Activated CD8-positive, alpha-beta T cell treated with anti-CD3 and anti-CD28 coated beads for 36 hours (primary cell): ENCODE data around the gene NT5DC1. TPM values are rescaled to one million over a fixed set of nuclear protein-coding genes. Genes with fewer than 3 reads are reported as not detected.

ENCODE experiments used
- ATAC-seq: fragments of 200-7000 bp; cut with Tn5 transposase; one replicate; pipeline ENCODE4 v1.10.0; 2021; ENCODE audit warnings: mild to moderate bottlenecking, moderate library complexity
- CTCF ChIA-PET: fragments of 350-600 bp; sonication (Branson Sonifier 250); formaldehyde crosslinking; loops from one replicate; lab custom pipeline; 2021; ENCODE audit warnings: antibody characterized with exemption; lab: Charles Lee
- POLR2A ChIA-PET: fragments of 350-600 bp; sonication (Branson Sonifier 250); formaldehyde crosslinking; loops from one replicate; lab custom pipeline; 2021; ENCODE audit warnings: antibody characterized with exemption; lab: Charles Lee
- DNase-seq: peaks from one replicate; pipeline ENCODE4 v3.0.0-alpha.2; 2020
- H3K27ac Mint-ChIP-seq: one replicate; pipeline ENCODE4 v1.8.0; 2021; ENCODE audit warnings: mild to moderate bottlenecking, mixed read lengths
- H3K27me3 Mint-ChIP-seq: one replicate; pipeline ENCODE4 v1.8.0; 2021; ENCODE audit warnings: mixed read lengths
- H3K36me3 Mint-ChIP-seq: one replicate; pipeline ENCODE4 v1.8.0; 2021; ENCODE audit warnings: low read depth, mixed read lengths
- H3K4me1 Mint-ChIP-seq: one replicate; pipeline ENCODE4 v1.8.0; 2021; ENCODE audit warnings: low read depth, mixed read lengths
- H3K4me3 Mint-ChIP-seq: one replicate; pipeline ENCODE4 v1.8.0; 2021; ENCODE audit warnings: mild to moderate bottlenecking, moderate library complexity, mixed read lengths
- H3K9me3 Mint-ChIP-seq: one replicate; pipeline ENCODE4 v1.8.0; 2021; ENCODE audit warnings: mixed read lengths
- intact Hi-C: fragments of 100-400 bp; cut with micrococcal nuclease; formaldehyde crosslinking; loops from one replicate; pipeline ENCODE4 v1.10.0; 2022
- total RNA-seq, 2 experiments: library from RNA; stranded (reverse); gene quantifications; one replicate each; pipeline ENCODE4 v1.2.3, GENCODE V29; 2021
- TF ChIP-seq, protein P1 (sequence below): fragments of 200-600 bp; IDR thresholded peaks from one replicate; pipeline ENCODE4 v1.8.0; 2022; ENCODE audit warnings: antibody characterized with exemption, mild to moderate bottlenecking

The NT5DC1 gene
- total RNA-seq, 2 experiments from 2014 or later = 47.8 to 53.3 TPM

DNA sequence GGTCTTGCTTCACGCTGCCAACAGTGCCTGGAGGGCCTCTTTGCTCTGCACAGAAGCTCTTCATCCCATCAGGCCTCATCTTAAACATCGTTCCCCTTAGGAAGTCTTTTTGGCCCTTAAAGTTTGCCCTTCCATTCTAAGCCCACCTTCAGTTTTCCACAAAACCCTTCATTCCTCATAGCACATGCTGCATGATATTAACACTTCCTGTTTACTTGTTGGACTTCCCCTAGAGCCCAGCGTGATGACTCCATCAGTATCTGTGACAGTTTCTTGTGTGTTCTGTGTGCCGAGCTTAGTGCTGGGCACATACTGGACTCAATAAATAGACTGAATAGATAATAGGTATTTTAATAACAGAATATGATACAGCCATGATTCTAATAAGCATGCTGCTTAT, 2.2 kb downstream of the NT5DC1 start:
- peak overlapping the region; percentile 70 for H3K27ac Mint-ChIP-seq
- ChIA-PET CTCF (interaction anchor here (1.4 to 4.0 kb wide), 3 partner anchors 10 to 91 kb away, joined by 3 to 33 read pairs (median 4); no protein-coding TSS in a partner anchor), POLR2A (interaction anchor here (3.0 kb wide), 1 partner anchor 10 kb away, joined by 6 read pairs; no protein-coding TSS in a partner anchor)
- H3K4me1 Mint-ChIP-seq = peaks cover 51% of the 10 kb centered on the region
- H3K36me3 Mint-ChIP-seq = peaks cover 18% of the 10 kb centered on the region
- intact Hi-C loops = no loop called here
- ATAC-seq (no peak), DNase-seq (peak; percentile 6)
- H3K9me3 Mint-ChIP-seq = no peaks in the 10 kb centered on the region
- H3K4me3 Mint-ChIP-seq = peak overlapping the region; percentile 31
- H3K27me3 Mint-ChIP-seq = no peaks in the 10 kb centered on the region
- TF ChIP-seq, protein P1, sequence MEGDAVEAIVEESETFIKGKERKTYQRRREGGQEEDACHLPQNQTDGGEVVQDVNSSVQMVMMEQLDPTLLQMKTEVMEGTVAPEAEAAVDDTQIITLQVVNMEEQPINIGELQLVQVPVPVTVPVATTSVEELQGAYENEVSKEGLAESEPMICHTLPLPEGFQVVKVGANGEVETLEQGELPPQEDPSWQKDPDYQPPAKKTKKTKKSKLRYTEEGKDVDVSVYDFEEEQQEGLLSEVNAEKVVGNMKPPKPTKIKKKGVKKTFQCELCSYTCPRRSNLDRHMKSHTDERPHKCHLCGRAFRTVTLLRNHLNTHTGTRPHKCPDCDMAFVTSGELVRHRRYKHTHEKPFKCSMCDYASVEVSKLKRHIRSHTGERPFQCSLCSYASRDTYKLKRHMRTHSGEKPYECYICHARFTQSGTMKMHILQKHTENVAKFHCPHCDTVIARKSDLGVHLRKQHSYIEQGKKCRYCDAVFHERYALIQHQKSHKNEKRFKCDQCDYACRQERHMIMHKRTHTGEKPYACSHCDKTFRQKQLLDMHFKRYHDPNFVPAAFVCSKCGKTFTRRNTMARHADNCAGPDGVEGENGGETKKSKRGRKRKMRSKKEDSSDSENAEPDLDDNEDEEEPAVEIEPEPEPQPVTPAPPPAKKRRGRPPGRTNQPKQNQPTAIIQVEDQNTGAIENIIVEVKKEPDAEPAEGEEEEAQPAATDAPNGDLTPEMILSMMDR = no peak

DNA sequence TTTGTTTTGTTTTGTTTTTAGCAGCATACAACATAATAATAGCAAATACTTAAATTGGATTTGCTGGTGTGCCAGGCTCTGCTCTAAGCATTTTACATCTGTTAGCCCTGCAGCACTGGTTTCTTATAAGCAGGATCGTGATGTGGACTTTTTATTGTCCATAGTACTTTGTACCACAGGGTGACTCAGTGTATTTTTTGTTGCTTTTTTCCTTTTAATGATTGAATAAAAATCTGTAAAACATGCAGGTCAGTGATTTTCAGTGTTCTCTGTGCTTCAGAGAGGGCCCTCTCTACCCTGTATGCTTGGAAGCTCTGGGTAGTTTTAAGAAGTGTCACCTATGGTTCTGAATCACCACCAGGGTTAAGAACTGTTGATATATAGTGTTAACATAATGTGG, 4.0 kb downstream of the NT5DC1 start:
- ChIA-PET POLR2A (no interaction called here), CTCF (no interaction called here)
- H3K27ac Mint-ChIP-seq = no peak overlapping the region
- ATAC-seq (no peak), DNase-seq (no peak)
- intact Hi-C loops = no loop called here
- H3K4me1 Mint-ChIP-seq = peaks cover 47% of the 10 kb centered on the region
- no peaks in the 10 kb centered on the region for H3K27me3 Mint-ChIP-seq
- peaks cover 25% of the 10 kb centered on the region for H3K36me3 Mint-ChIP-seq
- no peak overlapping the region for H3K4me3 Mint-ChIP-seq
- TF ChIP-seq, protein P1 = no peak
- H3K9me3 Mint-ChIP-seq = no peaks in the 10 kb centered on the region

DNA sequence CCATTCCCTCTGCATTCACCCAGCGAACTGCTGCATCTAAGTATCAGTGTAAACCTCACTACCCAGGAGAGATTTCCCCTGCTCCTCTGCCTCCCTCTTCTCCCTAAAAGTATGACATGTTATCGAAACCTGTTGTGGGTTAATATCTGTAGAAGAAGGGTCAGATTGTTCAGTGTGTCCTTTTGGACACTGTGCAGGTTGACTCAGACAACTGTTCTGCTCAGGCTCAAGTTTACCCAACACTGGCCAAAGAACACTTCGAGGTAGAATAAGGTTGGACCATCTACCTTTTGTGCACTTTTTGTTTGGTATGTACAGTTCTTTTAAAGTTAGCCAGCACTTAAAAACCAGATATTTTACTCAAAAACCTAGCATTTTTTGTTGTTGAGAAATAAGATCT, 4.6 kb downstream of the NT5DC1 start:
- Mint-ChIP-seq H3K27ac (no peak overlapping the region), H3K36me3 (peaks cover 27% of the 10 kb centered on the region), H3K27me3 (no peaks in the 10 kb centered on the region), H3K4me3 (no peak overlapping the region), H3K9me3 (no peaks in the 10 kb centered on the region), H3K4me1 (peaks cover 46% of the 10 kb centered on the region)
- DNase-seq (no peak), ATAC-seq (no peak)
- ChIA-PET POLR2A (no interaction called here), CTCF (interaction anchor here (0.6 kb wide), 1 partner anchor 348 kb away, joined by 3 read pairs; no protein-coding TSS in a partner anchor)
- TF ChIP-seq, protein P1 = no peak
- intact Hi-C loops = no loop called here

DNA sequence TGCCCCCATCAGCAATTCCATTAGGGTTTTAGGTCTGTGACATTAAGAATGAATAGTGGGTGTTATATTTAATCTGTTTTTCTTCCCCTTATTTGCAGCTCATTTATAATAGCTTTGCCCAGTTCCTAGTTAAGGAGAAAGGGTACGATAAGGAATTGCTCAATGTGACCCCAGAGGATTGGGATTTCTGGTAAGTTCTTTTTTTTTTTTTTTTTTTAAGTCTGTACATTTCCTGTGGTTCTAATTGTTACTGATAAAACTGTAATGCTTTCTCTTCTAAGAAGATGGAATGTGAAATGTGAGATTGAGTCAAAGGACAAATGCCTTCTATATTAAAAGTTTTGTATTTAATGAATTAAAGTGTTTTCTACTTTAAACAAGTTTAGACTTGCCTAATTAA, 5.5 kb downstream of the NT5DC1 start:
- Mint-ChIP-seq H3K4me1 (peaks cover 46% of the 10 kb centered on the region), H3K27me3 (no peaks in the 10 kb centered on the region), H3K9me3 (no peaks in the 10 kb centered on the region), H3K4me3 (no peak overlapping the region), H3K36me3 (peaks cover 32% of the 10 kb centered on the region), H3K27ac (no peak overlapping the region)
- ChIA-PET CTCF (interaction anchor here (1.0 to 2.1 kb wide), 2 partner anchors 9 to 95 kb away, joined by 3 to 6 read pairs; no protein-coding TSS in a partner anchor), POLR2A (no interaction called here)
- TF ChIP-seq, protein P1 = no peak
- DNase-seq (no peak), ATAC-seq (no peak)
- intact Hi-C loops = no loop called here

DNA sequence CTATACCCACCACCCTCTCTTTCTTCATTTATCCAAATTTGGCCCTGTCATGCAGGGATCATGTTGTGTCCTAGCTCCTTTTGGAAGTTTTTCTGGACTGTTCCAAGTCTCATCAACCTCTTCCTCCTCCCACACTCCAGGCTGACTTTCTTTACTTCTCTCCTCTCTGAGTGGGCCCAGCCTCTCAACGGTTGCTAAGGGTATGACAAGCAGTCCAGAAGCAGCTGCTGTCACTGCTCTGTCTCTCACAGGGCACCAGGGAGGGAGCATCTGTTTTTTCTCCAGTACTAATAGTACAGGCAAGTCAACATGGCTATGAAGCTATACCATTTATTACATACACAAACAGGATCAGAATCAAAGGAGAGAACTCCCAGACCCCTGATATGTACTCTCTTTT, 8.2 kb downstream of the NT5DC1 start:
- Mint-ChIP-seq H3K27me3 (no peaks in the 10 kb centered on the region), H3K36me3 (peaks cover 33% of the 10 kb centered on the region), H3K27ac (no peak overlapping the region), H3K9me3 (no peaks in the 10 kb centered on the region), H3K4me3 (no peak overlapping the region), H3K4me1 (peaks cover 23% of the 10 kb centered on the region)
- ATAC-seq = no peak
- TF ChIP-seq, protein P1 = no peak
- no peak for DNase-seq
- intact Hi-C loops = no loop called here
- ChIA-PET POLR2A (interaction anchor here (0.5 kb wide), 1 partner anchor 70 kb away, joined by 3 read pairs; no protein-coding TSS in a partner anchor), CTCF (interaction anchor here (0.9 to 1.1 kb wide), 3 partner anchors 11 to 98 kb away, joined by 3 to 4 read pairs (median 3); no protein-coding TSS in a partner anchor)
